Esophagus muscularis mucosa (tissue), 3 donors: ENCODE results near the gene ARID4B.

Experiments used
- CTCF ChIP-seq, 3 experiments: fragments of 200-600 bp in 2 of 3; fragments of 450-650 bp in 1 of 3; sonication (generic) in 2 of 3; IDR thresholded peaks; one replicate each; pipeline ENCODE4 v1.5.1; 2017 to 2019; ENCODE audit warnings: antibody characterized with exemption in 3 of 3, mild to moderate bottlenecking in 2 of 3, moderate library complexity in 1 of 3
- POLR2A ChIP-seq: fragments of 450-650 bp; IDR thresholded peaks from one replicate; pipeline ENCODE4 v1.6.1; 2017; ENCODE audit warnings: antibody characterized with exemption, moderate library complexity, mild to moderate bottlenecking, low read depth

DNA sequence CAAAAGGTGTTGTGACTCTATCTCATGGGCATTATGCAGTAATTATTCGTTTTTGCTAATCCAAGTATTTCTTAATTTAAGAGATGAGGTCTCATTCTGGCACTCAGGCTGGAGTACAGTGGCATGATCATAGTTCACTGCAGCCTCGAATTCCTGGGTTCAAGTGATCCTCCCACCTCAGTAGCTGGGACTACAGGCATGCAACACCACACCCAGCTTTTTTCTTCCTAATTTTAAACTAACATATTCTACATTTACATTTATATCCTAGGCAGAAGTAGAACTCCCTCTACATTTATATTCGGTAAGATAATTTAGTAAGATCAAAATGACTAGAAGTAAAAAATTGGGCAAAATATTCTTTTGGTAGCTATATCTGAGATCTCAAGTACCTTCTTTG is 116.5 kb downstream of the ARID4B start:
- TF ChIP-seq CTCF (IDR thresholded peaks at IDR 0.05) (no peak), POLR2A (no peak)
